ENCODE measurements around the gene CYYR1. TPM values are rescaled to one million over a fixed set of nuclear protein-coding genes. Genes with fewer than 3 reads are reported as not detected.

Gene CYYR1
- polyA plus RNA-seq, 1 donor (not counting 4 experiments of a cell fraction or from before 2014, with no cell fraction given) = 1.5 TPM

DNA sequence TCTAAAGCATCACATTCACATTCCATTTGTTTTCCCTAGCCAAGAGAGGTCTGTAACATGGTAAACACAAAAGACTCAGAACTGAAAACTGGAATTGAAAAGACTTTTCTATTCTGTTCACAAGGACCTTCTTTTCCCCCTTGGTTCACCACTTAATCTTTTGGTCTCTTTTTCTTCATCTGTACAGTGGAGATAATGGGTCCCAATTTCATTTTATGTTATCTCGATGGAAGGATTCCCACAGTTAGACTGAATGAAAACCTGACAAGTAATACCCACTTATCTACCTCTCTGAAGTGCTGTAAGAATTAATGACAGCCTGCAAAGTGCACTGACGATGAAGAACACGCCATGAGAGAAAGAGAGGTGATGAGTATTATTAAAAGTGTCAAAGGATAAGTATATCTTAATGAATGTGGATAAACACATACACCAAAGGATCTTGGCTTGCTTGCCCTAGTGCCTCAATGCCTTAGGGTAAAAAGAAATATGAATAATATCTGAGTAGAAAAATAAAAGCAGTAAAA, 71.5 kb downstream of the CYYR1 start:
- H4K20me1 ChIP-seq (ENCODE audit: control insufficient read depth, extremely low read depth, insufficient read depth, low read length) = no peaks in the 10 kb centered on the region
- no peak for DNase-seq (ENCODE audit: low read depth, low spot score)
- H3K27ac ChIP-seq (ENCODE audit: control insufficient read depth, insufficient read depth, low read length) = no peak overlapping the region
- H3K9ac ChIP-seq (ENCODE audit: control insufficient read depth, extremely low read depth, insufficient read depth, low read length) = no peak overlapping the region
- H3K4me3 ChIP-seq (ENCODE audit: control insufficient read depth in 2 of 3, extremely low read depth in 1 of 3, insufficient read depth in 2 of 3, low read depth in 1 of 3, low read length in 3 of 3) = no peak overlapping the region
- no peak for FAIRE-seq
- H2AFZ ChIP-seq (ENCODE audit: control insufficient read depth, low read length) = no peak overlapping the region
- no peak for TF ChIP-seq EZH2 (IDR thresholded peaks at IDR 0.05; ENCODE audit: low read length)
- TF ChIP-seq, protein P1, sequence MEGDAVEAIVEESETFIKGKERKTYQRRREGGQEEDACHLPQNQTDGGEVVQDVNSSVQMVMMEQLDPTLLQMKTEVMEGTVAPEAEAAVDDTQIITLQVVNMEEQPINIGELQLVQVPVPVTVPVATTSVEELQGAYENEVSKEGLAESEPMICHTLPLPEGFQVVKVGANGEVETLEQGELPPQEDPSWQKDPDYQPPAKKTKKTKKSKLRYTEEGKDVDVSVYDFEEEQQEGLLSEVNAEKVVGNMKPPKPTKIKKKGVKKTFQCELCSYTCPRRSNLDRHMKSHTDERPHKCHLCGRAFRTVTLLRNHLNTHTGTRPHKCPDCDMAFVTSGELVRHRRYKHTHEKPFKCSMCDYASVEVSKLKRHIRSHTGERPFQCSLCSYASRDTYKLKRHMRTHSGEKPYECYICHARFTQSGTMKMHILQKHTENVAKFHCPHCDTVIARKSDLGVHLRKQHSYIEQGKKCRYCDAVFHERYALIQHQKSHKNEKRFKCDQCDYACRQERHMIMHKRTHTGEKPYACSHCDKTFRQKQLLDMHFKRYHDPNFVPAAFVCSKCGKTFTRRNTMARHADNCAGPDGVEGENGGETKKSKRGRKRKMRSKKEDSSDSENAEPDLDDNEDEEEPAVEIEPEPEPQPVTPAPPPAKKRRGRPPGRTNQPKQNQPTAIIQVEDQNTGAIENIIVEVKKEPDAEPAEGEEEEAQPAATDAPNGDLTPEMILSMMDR (optimal IDR thresholded peaks at IDR 0.05 in 1 of 3, IDR thresholded peaks at IDR 0.05 in 1 of 3, conservative IDR thresholded peaks at IDR 0.05 in 1 of 3; ENCODE audit: extremely low read depth in 1 of 3, insufficient read depth in 2 of 3, low read length in 3 of 3) = no peak
- H3K36me3 ChIP-seq (ENCODE audit: control insufficient read depth in 2 of 2, extremely low read depth in 1 of 2, insufficient read depth in 2 of 2, low read length in 2 of 2) = no peaks in the 10 kb centered on the region
- H3K9me3 ChIP-seq (ENCODE audit: control insufficient read depth, low read depth, low read length) = peaks cover 7% of the 10 kb centered on the region
- H3K4me1 ChIP-seq (ENCODE audit: control insufficient read depth, extremely low read depth, insufficient read depth, low read length) = no peaks in the 10 kb centered on the region
- no peaks in the 10 kb centered on the region for H3K27me3 ChIP-seq (ENCODE audit: control insufficient read depth, extremely low read depth, insufficient read depth, low read length)
- dilution Hi-C loops (cut with MboI; ENCODE audit: extremely low pct_ligation_motif_present, low sequenced_read_pairs) = no loop called here
- no peaks in the 10 kb centered on the region for H3K9me1 ChIP-seq (ENCODE audit: control insufficient read depth, extremely low read depth, insufficient read depth, low read length)
- no peak overlapping the region for H3K4me2 ChIP-seq (ENCODE audit: control insufficient read depth, extremely low read depth, insufficient read depth, low read depth, low read length)
- no peaks in the 10 kb centered on the region for H3K79me2 ChIP-seq (ENCODE audit: control insufficient read depth, insufficient read depth, low read length)

DNA sequence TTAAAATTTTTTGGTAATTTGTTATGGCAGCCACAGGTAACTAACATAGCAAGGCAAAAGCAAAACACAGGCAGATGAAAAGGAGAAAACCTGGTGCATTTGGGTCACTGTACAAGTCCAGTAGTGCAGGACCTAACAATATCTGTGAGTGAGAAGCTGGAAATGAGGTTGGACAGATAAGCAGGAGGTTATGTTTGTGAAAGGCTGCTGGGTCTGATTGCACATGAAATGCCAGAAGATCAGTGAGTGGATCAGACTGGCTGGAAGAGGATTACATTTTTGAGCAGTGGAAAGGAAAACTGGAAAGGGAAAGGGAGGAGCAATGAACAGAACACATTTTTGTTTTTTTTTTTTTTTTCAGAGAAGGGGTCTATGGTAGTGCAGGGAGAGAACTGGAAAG, 73.6 kb downstream of the CYYR1 start:
- no peak for FAIRE-seq
- no peaks in the 10 kb centered on the region for H3K27me3 ChIP-seq (ENCODE audit: control insufficient read depth, extremely low read depth, insufficient read depth, low read length)
- no peak overlapping the region for H2AFZ ChIP-seq (ENCODE audit: control insufficient read depth, low read length)
- no peaks in the 10 kb centered on the region for H3K4me1 ChIP-seq (ENCODE audit: control insufficient read depth, extremely low read depth, insufficient read depth, low read length)
- TF ChIP-seq, protein P1 (optimal IDR thresholded peaks at IDR 0.05 in 1 of 3, IDR thresholded peaks at IDR 0.05 in 1 of 3, conservative IDR thresholded peaks at IDR 0.05 in 1 of 3; ENCODE audit: extremely low read depth in 1 of 3, insufficient read depth in 2 of 3, low read length in 3 of 3) = no peak
- no peak for TF ChIP-seq EZH2 (IDR thresholded peaks at IDR 0.05; ENCODE audit: low read length)
- H3K9ac ChIP-seq (ENCODE audit: control insufficient read depth, extremely low read depth, insufficient read depth, low read length) = no peak overlapping the region
- no peaks in the 10 kb centered on the region for H3K9me1 ChIP-seq (ENCODE audit: control insufficient read depth, extremely low read depth, insufficient read depth, low read length)
- H3K4me3 ChIP-seq (ENCODE audit: control insufficient read depth in 2 of 3, extremely low read depth in 1 of 3, insufficient read depth in 2 of 3, low read depth in 1 of 3, low read length in 3 of 3) = no peak overlapping the region
- no peaks in the 10 kb centered on the region for H3K79me2 ChIP-seq (ENCODE audit: control insufficient read depth, insufficient read depth, low read length)
- H3K36me3 ChIP-seq (ENCODE audit: control insufficient read depth in 2 of 2, extremely low read depth in 1 of 2, insufficient read depth in 2 of 2, low read length in 2 of 2) = no peaks in the 10 kb centered on the region
- no peaks in the 10 kb centered on the region for H4K20me1 ChIP-seq (ENCODE audit: control insufficient read depth, extremely low read depth, insufficient read depth, low read length)
- no peak overlapping the region for H3K27ac ChIP-seq (ENCODE audit: control insufficient read depth, insufficient read depth, low read length)
- dilution Hi-C loops (cut with MboI; ENCODE audit: extremely low pct_ligation_motif_present, low sequenced_read_pairs) = no loop called here
- DNase-seq (ENCODE audit: low read depth, low spot score) = no peak
- no peak overlapping the region for H3K4me2 ChIP-seq (ENCODE audit: control insufficient read depth, extremely low read depth, insufficient read depth, low read depth, low read length)
- peaks cover 7% of the 10 kb centered on the region for H3K9me3 ChIP-seq (ENCODE audit: control insufficient read depth, low read depth, low read length)

Data from keratinocyte (primary cell).